ENCODE measurements around the gene NACA2. TPM values are rescaled to one million over a fixed set of nuclear protein-coding genes. Genes with fewer than 3 reads are reported as not detected.

The NACA2 gene
- total and polyA plus RNA-seq, 10 donors: 0.16 to 0.43 (median 0.23) TPM; not detected in 7

DNA sequence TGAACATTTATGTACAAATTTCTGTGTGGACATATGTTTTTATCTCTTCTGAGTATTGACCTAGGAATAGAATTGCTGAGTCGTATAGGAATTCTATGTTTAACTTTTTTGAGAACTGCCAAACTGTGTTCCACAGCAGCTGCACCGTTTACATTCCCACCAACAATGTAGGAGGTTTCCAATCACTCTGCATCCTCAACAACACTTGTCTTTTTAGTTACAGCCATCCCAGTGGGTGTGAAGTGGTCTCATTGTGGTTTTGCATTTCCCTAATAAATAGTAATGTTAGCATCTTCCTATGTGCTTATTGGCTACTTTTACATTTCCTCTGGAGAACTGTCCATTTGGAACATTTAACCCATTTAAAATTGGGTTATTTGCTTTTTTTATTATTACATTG lies 36.6 kb upstream of the NACA2 start:
- H3K27ac ChIP-seq: no peak overlapping the region
- H3K4me1 ChIP-seq: no peaks in the 10 kb centered on the region
- no peak for DNase-seq
- H3K27me3 ChIP-seq (replicated peaks in 1 of 7): peaks cover 0 to 24% (median 0%) of the 10 kb centered on the region in 7 donors
- no peak for TF ChIP-seq POLR2AphosphoS5 (IDR thresholded peaks at IDR 0.05)
- TF ChIP-seq, protein P1, sequence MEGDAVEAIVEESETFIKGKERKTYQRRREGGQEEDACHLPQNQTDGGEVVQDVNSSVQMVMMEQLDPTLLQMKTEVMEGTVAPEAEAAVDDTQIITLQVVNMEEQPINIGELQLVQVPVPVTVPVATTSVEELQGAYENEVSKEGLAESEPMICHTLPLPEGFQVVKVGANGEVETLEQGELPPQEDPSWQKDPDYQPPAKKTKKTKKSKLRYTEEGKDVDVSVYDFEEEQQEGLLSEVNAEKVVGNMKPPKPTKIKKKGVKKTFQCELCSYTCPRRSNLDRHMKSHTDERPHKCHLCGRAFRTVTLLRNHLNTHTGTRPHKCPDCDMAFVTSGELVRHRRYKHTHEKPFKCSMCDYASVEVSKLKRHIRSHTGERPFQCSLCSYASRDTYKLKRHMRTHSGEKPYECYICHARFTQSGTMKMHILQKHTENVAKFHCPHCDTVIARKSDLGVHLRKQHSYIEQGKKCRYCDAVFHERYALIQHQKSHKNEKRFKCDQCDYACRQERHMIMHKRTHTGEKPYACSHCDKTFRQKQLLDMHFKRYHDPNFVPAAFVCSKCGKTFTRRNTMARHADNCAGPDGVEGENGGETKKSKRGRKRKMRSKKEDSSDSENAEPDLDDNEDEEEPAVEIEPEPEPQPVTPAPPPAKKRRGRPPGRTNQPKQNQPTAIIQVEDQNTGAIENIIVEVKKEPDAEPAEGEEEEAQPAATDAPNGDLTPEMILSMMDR (IDR thresholded peaks at IDR 0.05 in 8 of 11, conservative IDR thresholded peaks at IDR 0.05 in 3 of 11): no peak
- no peak for TF ChIP-seq POLR2A (IDR thresholded peaks at IDR 0.05)
- 18 to 38% (median 30%) methylated on average over 2 of the region's 2 CpGs for WGBS, 5 donors
- no peaks in the 10 kb centered on the region for H3K9me3 ChIP-seq
- no peak overlapping the region for H3K4me3 ChIP-seq
- H3K36me3 ChIP-seq: no peaks in the 10 kb centered on the region
- intact Hi-C loops (cut with DNase I; ENCODE audit: low total_unique reads): no loop called here

DNA sequence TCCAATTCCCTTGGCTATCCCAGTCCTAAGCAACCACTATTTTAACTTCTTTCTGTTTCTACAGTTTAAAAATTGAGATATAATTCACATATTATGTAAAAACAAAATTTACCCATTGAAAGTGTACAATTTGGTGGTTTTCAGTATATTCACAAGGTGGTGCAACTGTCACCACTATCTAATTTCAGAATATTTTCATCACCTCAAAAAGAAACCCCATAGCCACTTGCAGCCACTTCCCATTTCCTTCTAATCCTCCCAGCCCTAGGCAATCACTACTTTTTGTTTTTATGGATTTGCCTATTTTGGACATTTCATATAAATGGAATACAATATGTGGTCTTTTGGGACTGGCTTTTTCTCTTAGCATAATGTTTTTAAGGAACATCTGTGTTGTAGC lies 36.1 kb upstream of the NACA2 start:
- Histone ChIP-seq H3K27me3 (replicated peaks in 1 of 7) (peaks cover 0 to 24% (median 0%) of the 10 kb centered on the region in 7 donors), H3K4me1 (no peaks in the 10 kb centered on the region), H3K9me3 (no peaks in the 10 kb centered on the region), H3K27ac (no peak overlapping the region), H3K4me3 (no peak overlapping the region), H3K36me3 (no peaks in the 10 kb centered on the region)
- no peak for DNase-seq
- TF ChIP-seq POLR2AphosphoS5 (IDR thresholded peaks at IDR 0.05) (no peak), POLR2A (IDR thresholded peaks at IDR 0.05) (no peak)
- TF ChIP-seq, protein P1 (IDR thresholded peaks at IDR 0.05 in 8 of 11, conservative IDR thresholded peaks at IDR 0.05 in 3 of 11): no peak
- intact Hi-C loops (cut with DNase I; ENCODE audit: low total_unique reads): no loop called here

DNA sequence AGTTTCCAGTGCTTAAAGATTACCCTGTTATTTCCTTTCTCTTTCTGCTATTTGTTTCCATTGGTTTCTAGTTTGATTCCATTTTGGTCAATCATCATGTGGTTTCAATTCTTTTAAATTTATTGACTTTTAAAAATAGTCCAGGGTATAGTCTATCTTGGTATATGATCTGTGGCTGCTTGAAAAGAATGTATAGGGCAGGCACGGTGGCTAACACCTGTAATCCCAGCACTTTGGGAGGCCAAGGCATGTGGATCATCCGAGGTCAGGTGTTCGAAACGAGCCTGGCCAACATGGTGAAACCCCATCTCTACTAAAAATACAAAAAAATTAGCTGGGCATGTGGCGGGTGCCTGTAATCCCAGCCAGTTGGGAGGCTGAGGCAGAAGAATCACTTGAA lies 34.5 kb upstream of the NACA2 start:
- Histone ChIP-seq H3K9me3 (peaks cover 0 to 13% (median 5%) of the 10 kb centered on the region in 8 donors), H3K4me3 (no peak overlapping the region), H3K4me1 (no peaks in the 10 kb centered on the region), H3K27me3 (replicated peaks in 1 of 7) (peaks cover 0 to 12% (median 0%) of the 10 kb centered on the region in 7 donors), H3K36me3 (no peaks in the 10 kb centered on the region), H3K27ac (no peak overlapping the region)
- DNase-seq: no peak
- intact Hi-C loops (cut with DNase I; ENCODE audit: low total_unique reads): no loop called here
- 87 to 96% (median 89%) methylated on average over 5 of the region's 5 CpGs for WGBS, 5 donors
- no peak for TF ChIP-seq POLR2A (IDR thresholded peaks at IDR 0.05)
- no peak for TF ChIP-seq POLR2AphosphoS5 (IDR thresholded peaks at IDR 0.05)
- TF ChIP-seq, protein P1 (IDR thresholded peaks at IDR 0.05 in 8 of 11, conservative IDR thresholded peaks at IDR 0.05 in 3 of 11): no peak

DNA sequence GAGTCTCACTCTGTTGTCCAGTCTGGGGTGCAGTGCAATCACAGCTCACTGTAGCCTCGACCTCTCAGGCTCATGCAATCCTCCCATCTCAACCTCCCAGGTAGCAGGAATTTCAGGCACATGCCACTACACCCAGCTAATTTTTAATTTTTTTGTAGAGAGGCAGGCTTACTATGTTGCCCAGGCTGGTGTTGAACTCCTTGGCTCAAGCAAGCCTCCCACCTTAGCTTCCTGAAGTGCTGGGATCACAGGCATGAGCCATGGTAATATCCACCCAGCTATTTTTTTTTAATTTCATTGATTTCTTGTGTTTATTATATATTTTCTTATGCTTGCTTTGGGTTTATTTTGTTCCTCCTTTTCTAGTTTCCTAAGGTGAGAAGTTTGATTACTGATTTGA lies 33.9 kb upstream of the NACA2 start:
- H3K27ac ChIP-seq: no peak overlapping the region
- no peaks in the 10 kb centered on the region for H3K36me3 ChIP-seq
- H3K4me1 ChIP-seq: no peaks in the 10 kb centered on the region
- H3K27me3 ChIP-seq (replicated peaks in 1 of 7): peaks cover 0 to 12% (median 0%) of the 10 kb centered on the region in 7 donors
- H3K9me3 ChIP-seq: peaks cover 0 to 19% (median 11%) of the 10 kb centered on the region in 8 donors
- 61 to 78% (median 68%) methylated on average over 1 of the region's 1 CpG for WGBS, 5 donors
- no peak overlapping the region for H3K4me3 ChIP-seq
- no peak for DNase-seq
- intact Hi-C loops (cut with DNase I; ENCODE audit: low total_unique reads): no loop called here
- TF ChIP-seq POLR2A (IDR thresholded peaks at IDR 0.05): no peak
- no peak for TF ChIP-seq POLR2AphosphoS5 (IDR thresholded peaks at IDR 0.05)
- TF ChIP-seq, protein P1 (IDR thresholded peaks at IDR 0.05 in 8 of 11, conservative IDR thresholded peaks at IDR 0.05 in 3 of 11): no peak
